Pancreas (tissue), 10 donors: ENCODE data around the gene CLP1. TPM values are rescaled to one million over a fixed set of nuclear protein-coding genes. Genes with fewer than 3 reads are reported as not detected.

Experiments
- ATAC-seq, 4 donors: fragments of 200-7000 bp; cut with Tn5 transposase; one replicate each; pipeline versions ENCODE4 v1.8.0 to v1.9.1; 2020; ENCODE audit warnings: mild to moderate bottlenecking in 4 of 4, moderate library complexity in 4 of 4
- DNase-seq, 6 donors: peaks; one replicate each; pipeline ENCODE4 v3.0.0-alpha.2; 2020
- FAIRE-seq: peaks from 2 replicates; lab custom pipeline; 2012; peaks lifted over from hg19 to GRCh38; lab: Jason Lieb, UNC
- H3K27ac ChIP-seq, 4 donors: fragments of 200-600 bp; sonication (generic); 1 replicate in 3 of 4; 2 replicates in 1 of 4; pipeline versions ENCODE4 v1.5.0 to v1.8.0; 2020
- H3K27me3 ChIP-seq, 4 donors: fragments of 200-600 bp; one replicate each; pipeline ENCODE4 v1.8.0; 2021
- H3K36me3 ChIP-seq, 3 donors: fragments of 200-600 bp; sonication (generic) in 1 of 3; one replicate each; pipeline versions ENCODE4 v1.5.0 to v1.8.0; 2020 to 2021
- H3K4me1 ChIP-seq, 3 donors: fragments of 200-600 bp; one replicate each; pipeline ENCODE4 v1.8.0; 2021
- H3K4me3 ChIP-seq, 4 donors: fragments of 200-600 bp; sonication (generic) in 2 of 4; one replicate each; pipeline versions ENCODE4 v1.5.0 to v1.8.0; 2020 to 2021
- H3K9me3 ChIP-seq, 4 donors: fragments of 200-600 bp; one replicate each; pipeline ENCODE4 v1.8.0; 2021
- CTCF ChIP-seq, 4 donors: fragments of 200-600 bp; sonication (generic) in 3 of 4; IDR thresholded peaks; one replicate each; pipeline versions ENCODE4 v1.5.0 to v1.8.0; 2021; ENCODE audit warnings: antibody characterized with exemption in 4 of 4
- WGBS, 2 donors: extraction: QIAGEN DNeasy Blood & Tissue Kit; methylation state at CpG; one replicate each; pipeline ENCODE4 v1.1.7; 2013; 5-methylcytosine and 5-hydroxymethylcytosine counted together
- intact Hi-C, 3 donors: fragments of 100-400 bp; cut with DNase I; formaldehyde crosslinking; loops; one replicate each; pipeline versions ENCODE4 v1.11.1 to v1.14.2; 2022
- polyA plus RNA-seq, 2 donors: library from polyadenylated mRNA; stranded (reverse); fragments of 200-250 nt; gene quantifications; one replicate each; pipeline ENCODE4 v1.2.3, GENCODE V29; 2013
- total RNA-seq, 6 donors: library from RNA; stranded (reverse); fragmentation: NEBNext Ultra II Directional in 4 of 6; extraction: Animal tissue kit (Norgen Biotek cat#: 25700) in 4 of 6; gene quantifications; one replicate each; pipeline versions ENCODE4 v1.2.1 to v1.2.4, GENCODE V29; 2021 to 2023
- donor health status: healthy with polysubstance abuse.
- donor health status: DM: no; HTN: no; CAD: no; lungs with moderate emphysema.
- donor health status: DM: no; HTN: no; CAD: no.
- donor health status: control.
- donor health status: control.
- donor health status: Bipolar disorder and iron deficiency.
- donor health status: DM: yes; HTN: yes; CAD: no.
- donor health status: DM: no; HTN: no; CAD: no.
- donor health status: DM: no; HTN: no; CAD: no.
- donor health status: DM: yes; HTN: yes; CAD: no.

Gene CLP1
- total and polyA plus RNA-seq, 8 donors, result 3.2 to 8.0 (median 6.1) TPM

GRCh38 chr11:57634311-57634710 lies 23.3 kb upstream of the CLP1 start:
- Histone ChIP-seq H3K4me3 (no peak overlapping the region), H3K9me3 (no peaks in the 10 kb centered on the region), H3K4me1 (no peaks in the 10 kb centered on the region), H3K27ac (no peak overlapping the region), H3K36me3 (no peaks in the 10 kb centered on the region), H3K27me3 (no peaks in the 10 kb centered on the region)
- DNase-seq (no peak), FAIRE-seq (no peak), ATAC-seq (no peak)
- TF ChIP-seq CTCF (IDR thresholded peaks at IDR 0.05), result no peak
- intact Hi-C loops, result no loop called here

- Histone ChIP-seq H3K4me1 (no peaks in the 10 kb centered on the region), H3K4me3 (no peak overlapping the region), H3K9me3 (no peaks in the 10 kb centered on the region), H3K27me3 (no peaks in the 10 kb centered on the region), H3K27ac (no peak overlapping the region), H3K36me3 (no peaks in the 10 kb centered on the region)
- FAIRE-seq (no peak), ATAC-seq (no peak), DNase-seq (no peak)
- 74 to 79% methylated on average over 8 of the region's 8 CpGs for WGBS, 2 donors
- TF ChIP-seq CTCF (IDR thresholded peaks at IDR 0.05), result no peak
- intact Hi-C loops, result no loop called here
Measured at GRCh38 chr11:57635246-57635645, 22.3 kb upstream of the CLP1 start.

- DNase-seq, result peak in 1 of 6 donors; percentile 61
Measured at GRCh38 chr11:57637626-57638004, 19.9 kb upstream of the CLP1 start.

GRCh38 chr11:57638005-57638781 lies 19.4 kb upstream of the CLP1 start:
- ATAC-seq (peak; percentile 78 to 92 (median 86)), DNase-seq (peak in 4 of 6 donors; percentile 51 to 80 (median 56)), FAIRE-seq (no peak)
- no peaks in the 10 kb centered on the region for H3K27me3 ChIP-seq
- intact Hi-C loops, result no loop called here
- H3K4me3 ChIP-seq, result peak overlapping the region; percentile 55 to 75 (median 58)
- no peaks in the 10 kb centered on the region for H3K4me1 ChIP-seq
- TF ChIP-seq CTCF (IDR thresholded peaks at IDR 0.05), result no peak
- H3K27ac ChIP-seq, result peak overlapping the region in 2 of 4 donors; percentile 12 to 48
- no peaks in the 10 kb centered on the region for H3K36me3 ChIP-seq
- H3K9me3 ChIP-seq, result no peaks in the 10 kb centered on the region
- WGBS, 2 donors, result 2 to 3% methylated on average over 45 to 47 of the region's 47 CpGs

More at GRCh38 chr11:57637626-57638004, 19.9 kb upstream of the CLP1 start:
- Histone ChIP-seq H3K36me3 (no peaks in the 10 kb centered on the region), H3K4me1 (no peaks in the 10 kb centered on the region), H3K4me3 (peak overlapping the region; percentile 55 to 75 (median 58)), H3K27me3 (no peaks in the 10 kb centered on the region), H3K27ac (no peak overlapping the region), H3K9me3 (no peaks in the 10 kb centered on the region)
- intact Hi-C loops, result no loop called here
- ATAC-seq (peak in 3 of 4 donors; percentile 6 to 15 (median 6)), FAIRE-seq (no peak)
- 37 to 47% methylated on average over 18 of the region's 18 CpGs for WGBS, 2 donors
- no peak for TF ChIP-seq CTCF (IDR thresholded peaks at IDR 0.05)

GRCh38 chr11:57638811-57639320 lies 18.7 kb upstream of the CLP1 start:
- DNase-seq, result peak in 2 of 6 donors; percentile 33 to 70
- intact Hi-C loops, result no loop called here
- Histone ChIP-seq H3K36me3 (no peaks in the 10 kb centered on the region), H3K4me3 (peak overlapping the region; percentile 55 to 75 (median 58)), H3K9me3 (no peaks in the 10 kb centered on the region), H3K4me1 (no peaks in the 10 kb centered on the region), H3K27me3 (no peaks in the 10 kb centered on the region), H3K27ac (no peak overlapping the region)
- no peak for TF ChIP-seq CTCF (IDR thresholded peaks at IDR 0.05)
- no peak for FAIRE-seq
- ATAC-seq, result peak in 2 of 4 donors; percentile 13 to 23
- 7 to 13% methylated on average over 19 of the region's 19 CpGs for WGBS, 2 donors
